ENCODE measurements around the gene NEURL1B. TPM values are rescaled to one million over a fixed set of nuclear protein-coding genes. Genes with fewer than 3 reads are reported as not detected.
"Not testable (repeated sequence)": the region's sequence is repeated elsewhere in the genome, so short reads cannot be mapped to it uniquely, and the experiment has no call there.

The NEURL1B gene
- total RNA-seq, 1 donor from 2014 or later, result 0.05 TPM

DNA sequence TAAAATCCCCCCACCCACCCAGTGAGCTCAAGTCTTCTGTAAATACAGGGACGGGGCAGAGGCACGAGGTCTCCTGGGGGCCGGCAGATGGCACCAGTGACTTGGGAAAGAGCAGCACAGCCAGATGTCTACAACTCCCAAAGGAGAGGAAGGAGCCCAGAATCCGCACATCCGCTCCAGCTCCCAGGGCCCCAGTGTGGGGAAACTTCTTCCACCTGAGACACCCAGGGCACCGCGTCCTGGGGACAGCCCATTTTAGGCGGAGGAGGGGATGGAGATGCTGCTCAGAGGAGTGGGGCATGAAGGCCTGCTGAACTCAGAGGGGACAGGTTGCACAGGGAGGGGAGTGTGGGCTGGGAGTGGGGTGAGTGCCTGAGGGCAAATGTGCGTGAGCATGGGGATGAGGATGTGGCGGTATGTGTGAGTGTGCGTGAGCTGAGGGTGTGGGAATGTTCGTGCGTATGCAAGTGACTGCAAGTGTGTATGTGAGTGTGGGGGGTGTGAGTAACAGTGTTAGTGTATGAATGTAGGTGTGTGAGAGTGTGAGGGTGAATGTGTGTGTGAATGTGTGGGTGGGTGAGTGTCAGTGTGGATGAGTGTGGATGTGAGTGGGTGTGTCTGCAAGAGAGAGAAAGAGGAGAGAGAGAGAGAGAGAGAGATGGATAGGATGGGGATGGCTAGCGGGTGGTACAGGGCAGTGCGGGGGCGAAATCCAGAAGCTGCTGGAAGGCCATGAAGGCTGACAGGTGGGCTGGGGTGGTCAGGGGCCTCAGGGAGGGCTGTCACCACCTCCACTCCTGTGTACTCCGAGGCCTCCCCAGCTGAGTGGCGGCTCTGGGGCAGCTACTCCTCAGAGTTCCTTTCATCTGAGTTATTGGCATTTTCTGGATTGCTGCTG is 66.5 kb downstream of the NEURL1B start:
- H3K9me3 Mint-ChIP-seq, result no peaks in the 10 kb centered on the region
- no peaks in the 10 kb centered on the region for H3K36me3 Mint-ChIP-seq (ENCODE audit: low read depth)
- H3K27me3 Mint-ChIP-seq (ENCODE audit: insufficient read depth), result peaks cover 35% of the 10 kb centered on the region
- DNase-seq (ENCODE audit: low spot score), result no peak
- intact Hi-C loops (cut with micrococcal nuclease), result no loop called here
- no peaks in the 10 kb centered on the region for H3K4me1 Mint-ChIP-seq (ENCODE audit: low read depth)
- no peak overlapping the region for H3K27ac Mint-ChIP-seq
- H3K4me3 Mint-ChIP-seq, result no peak overlapping the region

GRCh38 chr5:172708183-172708505 is 67.1 kb downstream of the NEURL1B start:
- H3K4me1 Mint-ChIP-seq (ENCODE audit: low read depth), result no peaks in the 10 kb centered on the region
- peaks cover 30% of the 10 kb centered on the region for H3K27me3 Mint-ChIP-seq (ENCODE audit: insufficient read depth)
- no peak for DNase-seq (ENCODE audit: low spot score)
- H3K36me3 Mint-ChIP-seq (ENCODE audit: low read depth), result no peaks in the 10 kb centered on the region
- intact Hi-C loops (cut with micrococcal nuclease), result no loop called here
- no peaks in the 10 kb centered on the region for H3K9me3 Mint-ChIP-seq
- H3K27ac Mint-ChIP-seq, result no peak overlapping the region
- H3K4me3 Mint-ChIP-seq, result no peak overlapping the region

DNA sequence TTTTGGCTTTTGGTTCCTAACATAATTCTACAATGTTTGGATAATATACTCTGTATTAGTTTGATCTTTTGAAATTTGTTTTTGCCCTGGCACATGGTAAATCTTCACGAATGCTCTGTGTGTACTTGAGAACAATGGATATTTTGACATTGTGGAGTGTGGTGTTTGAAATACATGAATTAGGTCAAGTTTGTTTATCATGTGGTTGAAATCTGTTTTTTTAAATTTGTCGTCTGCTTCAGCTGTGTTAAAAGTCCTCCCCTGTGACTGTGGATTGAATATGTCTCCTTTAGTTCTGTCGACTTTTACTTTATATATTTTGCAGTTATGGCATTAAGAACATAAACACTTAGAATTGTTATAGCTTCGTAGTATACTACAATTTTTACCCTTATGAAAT is 69.6 kb downstream of the NEURL1B start:
- peaks cover 27% of the 10 kb centered on the region for H3K27me3 Mint-ChIP-seq (ENCODE audit: insufficient read depth)

DNA sequence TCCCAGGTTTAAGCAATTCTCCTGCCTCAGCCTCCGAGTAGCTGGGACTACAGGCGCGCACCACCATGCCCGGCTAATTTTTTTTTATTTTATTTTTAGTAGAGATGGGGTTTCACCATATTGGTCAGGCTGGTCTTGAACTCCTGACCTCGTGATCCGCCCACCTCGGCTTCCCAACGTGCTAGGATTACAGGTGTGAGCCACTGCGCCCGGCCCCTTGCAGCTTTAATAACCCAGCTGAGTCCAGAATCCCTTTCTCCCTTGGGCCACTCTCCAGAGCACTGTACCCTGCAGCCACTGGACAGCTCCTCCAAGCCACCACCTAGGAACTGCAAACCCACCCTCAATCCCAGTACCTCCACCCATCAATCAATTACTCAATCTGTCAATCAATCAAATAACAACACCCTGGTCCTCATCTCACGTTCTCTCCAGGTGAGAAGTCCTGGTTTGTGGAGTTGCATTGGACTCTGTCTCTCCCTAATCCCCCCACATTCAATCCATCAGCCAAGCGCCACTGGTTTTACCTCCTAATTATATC is 70.3 kb downstream of the NEURL1B start:
- not testable (repeated sequence) for H3K36me3 Mint-ChIP-seq (ENCODE audit: low read depth); H3K4me3 Mint-ChIP-seq; H3K9me3 Mint-ChIP-seq; DNase-seq (ENCODE audit: low spot score); H3K27ac Mint-ChIP-seq; H3K4me1 Mint-ChIP-seq (ENCODE audit: low read depth)
- H3K27me3 Mint-ChIP-seq (ENCODE audit: insufficient read depth), result peaks cover 22% of the 10 kb centered on the region
- intact Hi-C loops (cut with micrococcal nuclease), result loop anchor here (5.0 to 10.0 kb wide), 3 partner anchors 433 to 621 kb away; partner anchors contain the start of gene BNIP1

More for the DNA sequence above, 69.6 kb downstream of the NEURL1B start:
- no peaks in the 10 kb centered on the region for H3K36me3 Mint-ChIP-seq (ENCODE audit: low read depth)
- intact Hi-C loops (cut with micrococcal nuclease), result loop anchor here (5.0 to 10.0 kb wide), 3 partner anchors 434 to 622 kb away; partner anchors contain the start of gene BNIP1
- no peak for DNase-seq (ENCODE audit: low spot score)
- H3K9me3 Mint-ChIP-seq, result no peaks in the 10 kb centered on the region
- no peaks in the 10 kb centered on the region for H3K4me1 Mint-ChIP-seq (ENCODE audit: low read depth)
- no peak overlapping the region for H3K4me3 Mint-ChIP-seq
- H3K27ac Mint-ChIP-seq, result no peak overlapping the region

DNA sequence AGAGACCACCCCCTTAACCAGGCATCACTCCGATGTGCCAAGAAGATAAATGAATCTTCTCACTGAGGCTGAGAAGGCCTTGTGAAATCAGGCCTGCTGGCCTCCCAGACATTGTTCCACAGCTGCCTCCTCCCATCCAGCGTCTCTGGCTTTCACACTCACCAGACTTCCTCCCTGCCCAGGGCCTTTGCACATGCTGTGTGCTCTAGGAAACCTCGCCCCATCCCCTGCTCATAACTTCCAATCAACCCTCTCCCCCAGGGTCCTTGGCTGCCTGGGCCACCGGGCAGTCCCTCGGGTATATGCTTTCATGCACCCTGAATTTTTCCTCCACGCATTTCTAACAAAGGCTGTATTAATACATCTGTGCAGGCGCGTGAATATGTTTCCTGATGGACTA is 71.5 kb downstream of the NEURL1B start:
- H3K27ac Mint-ChIP-seq, result no peak overlapping the region
- peaks cover 15% of the 10 kb centered on the region for H3K27me3 Mint-ChIP-seq (ENCODE audit: insufficient read depth)
- no peaks in the 10 kb centered on the region for H3K9me3 Mint-ChIP-seq
- intact Hi-C loops (cut with micrococcal nuclease), result loop anchor here (1.0 to 10.0 kb wide), 4 partner anchors 220 to 620 kb away; partner anchors contain the start of gene BNIP1
- no peak overlapping the region for H3K4me3 Mint-ChIP-seq
- DNase-seq (ENCODE audit: low spot score), result no peak
- H3K36me3 Mint-ChIP-seq (ENCODE audit: low read depth), result no peaks in the 10 kb centered on the region
- H3K4me1 Mint-ChIP-seq (ENCODE audit: low read depth), result no peaks in the 10 kb centered on the region

- H3K27me3 Mint-ChIP-seq (ENCODE audit: insufficient read depth), result peaks cover 12% of the 10 kb centered on the region
- no peaks in the 10 kb centered on the region for H3K36me3 Mint-ChIP-seq (ENCODE audit: low read depth)
- intact Hi-C loops (cut with micrococcal nuclease), result loop anchor here (1.0 to 10.0 kb wide), 4 partner anchors 219 to 619 kb away; partner anchors contain the start of gene BNIP1
- DNase-seq (ENCODE audit: low spot score), result peak; percentile 55
- H3K4me1 Mint-ChIP-seq (ENCODE audit: low read depth), result no peaks in the 10 kb centered on the region
- no peak overlapping the region for H3K4me3 Mint-ChIP-seq
- no peak overlapping the region for H3K27ac Mint-ChIP-seq
- H3K9me3 Mint-ChIP-seq, result no peaks in the 10 kb centered on the region
Measured at GRCh38 chr5:172713113-172713808, 72.2 kb downstream of the NEURL1B start.

DNA sequence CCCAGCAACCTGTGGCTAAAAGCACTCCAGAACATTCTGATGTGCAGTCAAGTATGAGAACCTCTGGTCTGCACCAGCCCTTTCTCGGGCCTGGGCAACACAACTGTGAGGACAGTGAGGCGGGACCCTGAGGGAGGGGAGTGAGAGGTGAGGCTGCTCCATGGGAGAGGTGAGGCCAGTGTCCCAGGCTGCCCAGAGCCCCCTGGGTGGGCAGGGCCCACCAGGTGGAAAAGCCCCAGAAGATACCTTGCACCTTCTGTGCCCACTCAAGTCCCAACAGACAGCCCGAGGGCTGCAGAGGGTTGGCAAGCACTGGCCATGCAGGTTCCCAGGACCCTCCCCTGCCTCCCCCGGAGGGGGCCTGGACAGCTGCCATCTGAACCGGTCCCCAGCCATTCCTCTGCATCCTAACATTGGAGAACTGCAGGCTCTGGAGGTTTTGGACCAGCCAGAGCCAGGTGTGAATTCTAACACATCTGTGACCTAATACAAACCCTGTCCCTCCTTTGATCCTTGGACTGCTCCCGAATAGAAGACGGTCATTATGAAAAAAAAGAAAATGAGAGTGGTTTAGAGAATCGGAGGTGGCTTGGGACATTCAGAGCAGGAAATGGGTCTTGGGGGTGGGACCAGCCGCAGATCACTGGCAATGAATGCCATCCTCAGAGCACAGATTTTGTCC is 72.9 kb downstream of the NEURL1B start:
- H3K4me1 Mint-ChIP-seq (ENCODE audit: low read depth), result no peaks in the 10 kb centered on the region
- H3K27ac Mint-ChIP-seq, result no peak overlapping the region
- no peak for DNase-seq (ENCODE audit: low spot score)
- no peak overlapping the region for H3K4me3 Mint-ChIP-seq
- H3K9me3 Mint-ChIP-seq, result no peaks in the 10 kb centered on the region
- intact Hi-C loops (cut with micrococcal nuclease), result loop anchor here (1.0 to 10.0 kb wide), 4 partner anchors 218 to 618 kb away; partner anchors contain the start of gene BNIP1
- no peaks in the 10 kb centered on the region for H3K36me3 Mint-ChIP-seq (ENCODE audit: low read depth)
- peaks cover 10% of the 10 kb centered on the region for H3K27me3 Mint-ChIP-seq (ENCODE audit: insufficient read depth)

- no peaks in the 10 kb centered on the region for H3K9me3 Mint-ChIP-seq
- H3K4me3 Mint-ChIP-seq, result no peak overlapping the region
- intact Hi-C loops (cut with micrococcal nuclease), result loop anchor here (5.0 to 10.0 kb wide), 4 partner anchors 123 to 618 kb away; partner anchors contain the start of gene BNIP1
- H3K27me3 Mint-ChIP-seq (ENCODE audit: insufficient read depth), result peaks cover 7% of the 10 kb centered on the region
- no peak overlapping the region for H3K27ac Mint-ChIP-seq
- peak; percentile 45 for DNase-seq (ENCODE audit: low spot score)
- H3K4me1 Mint-ChIP-seq (ENCODE audit: low read depth), result no peaks in the 10 kb centered on the region
- H3K36me3 Mint-ChIP-seq (ENCODE audit: low read depth), result no peaks in the 10 kb centered on the region
Measured at GRCh38 chr5:172714491-172715420, 73.7 kb downstream of the NEURL1B start.

- no peaks in the 10 kb centered on the region for H3K9me3 Mint-ChIP-seq
- H3K4me1 Mint-ChIP-seq (ENCODE audit: low read depth), result no peaks in the 10 kb centered on the region
- intact Hi-C loops (cut with micrococcal nuclease), result loop anchor here (5.0 to 10.0 kb wide), 2 partner anchors 122 to 429 kb away; partner anchors contain the start of gene BNIP1
- no peak overlapping the region for H3K27ac Mint-ChIP-seq
- H3K4me3 Mint-ChIP-seq, result no peak overlapping the region
- H3K36me3 Mint-ChIP-seq (ENCODE audit: low read depth), result no peaks in the 10 kb centered on the region
- H3K27me3 Mint-ChIP-seq (ENCODE audit: insufficient read depth), result peaks cover 7% of the 10 kb centered on the region
- DNase-seq (ENCODE audit: low spot score), result no peak
Measured at GRCh38 chr5:172715421-172715780, 74.3 kb downstream of the NEURL1B start.

DNA sequence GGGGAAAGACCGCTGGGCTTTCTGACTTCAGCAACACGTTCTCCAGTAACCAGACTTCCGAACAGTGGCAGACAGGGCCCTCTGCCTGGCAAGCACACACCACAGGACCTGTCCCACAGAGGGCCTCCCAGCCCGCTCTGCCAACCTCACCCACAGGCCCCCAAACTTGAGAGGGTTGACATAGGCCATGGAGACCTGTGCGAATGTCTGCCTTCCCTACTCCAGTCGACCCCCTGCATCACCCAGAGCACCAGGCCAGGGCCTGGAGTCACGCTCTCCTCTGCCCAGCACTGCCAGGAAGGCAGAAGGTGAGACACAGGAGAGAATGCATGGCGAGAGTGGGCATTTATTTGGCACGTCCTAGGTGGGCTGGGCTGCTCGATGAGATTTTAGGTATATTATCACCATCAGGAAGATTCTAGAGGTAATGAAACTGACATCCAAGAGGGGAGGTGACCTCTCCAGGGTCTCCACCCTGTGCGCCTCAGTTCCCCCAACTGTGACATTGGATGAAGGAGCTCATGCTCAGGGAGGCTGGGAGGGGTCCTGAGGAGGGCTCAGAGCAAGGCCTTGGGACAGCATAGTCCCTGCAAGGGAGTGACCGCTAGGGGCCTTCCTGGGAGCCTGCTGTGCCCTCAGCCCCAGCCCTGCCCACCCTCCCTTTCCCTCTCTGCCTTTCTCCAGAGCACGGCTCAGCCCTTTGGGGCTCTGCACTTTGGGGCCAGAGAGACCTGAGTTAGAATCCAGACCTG is 75.0 kb downstream of the NEURL1B start:
- Mint-ChIP-seq H3K4me3 (no peak overlapping the region), H3K36me3 (ENCODE audit: low read depth) (no peaks in the 10 kb centered on the region), H3K9me3 (no peaks in the 10 kb centered on the region), H3K4me1 (ENCODE audit: low read depth) (no peaks in the 10 kb centered on the region), H3K27ac (no peak overlapping the region), H3K27me3 (ENCODE audit: insufficient read depth) (peaks cover 7% of the 10 kb centered on the region)
- no peak for DNase-seq (ENCODE audit: low spot score)
- intact Hi-C loops (cut with micrococcal nuclease), result loop anchor here (1.0 to 10.0 kb wide), 3 partner anchors 121 to 429 kb away; partner anchors contain the start of gene BNIP1

GRCh38 chr5:172716796-172717313 is 75.8 kb downstream of the NEURL1B start:
- Mint-ChIP-seq H3K9me3 (no peaks in the 10 kb centered on the region), H3K4me1 (ENCODE audit: low read depth) (no peaks in the 10 kb centered on the region), H3K27me3 (ENCODE audit: insufficient read depth) (peaks cover 1% of the 10 kb centered on the region), H3K4me3 (no peak overlapping the region), H3K36me3 (ENCODE audit: low read depth) (no peaks in the 10 kb centered on the region), H3K27ac (no peak overlapping the region)
- peak; percentile 61 for DNase-seq (ENCODE audit: low spot score)
- intact Hi-C loops (cut with micrococcal nuclease), result loop anchor here (1.0 to 10.0 kb wide), 6 partner anchors 48 to 428 kb away; partner anchors contain the start of gene BNIP1
